Stimulated activated CD4-positive, alpha-beta T cell treated with anti-CD3 and anti-CD28 coated beads, TNF-alpha, amount 100 ng/mL, for 1 hour (primary cell): ENCODE data around the gene TRAPPC1.

Experiments used
- DNase-seq, 3 donors: peaks; one replicate each; pipeline ENCODE4 v3.0.0-alpha.2; 2020; ENCODE audit warnings: low read depth in 3 of 3, low spot score in 1 of 3

TRAPPC1 gene

GRCh38 chr17:7903154-7904103 lies 28.3 kb downstream of the TRAPPC1 start:
- no peak for DNase-seq

GRCh38 chr17:7897773-7898172 lies 34.0 kb downstream of the TRAPPC1 start:
- no peak for DNase-seq

- no peak for DNase-seq
Measured at GRCh38 chr17:7897090-7897489, 34.7 kb downstream of the TRAPPC1 start.

- DNase-seq: no peak
Measured at GRCh38 chr17:7894866-7895265, 36.9 kb downstream of the TRAPPC1 start.

- DNase-seq: no peak
Measured at GRCh38 chr17:7894226-7894625, 37.5 kb downstream of the TRAPPC1 start.

GRCh38 chr17:7893187-7893880 lies 38.4 kb downstream of the TRAPPC1 start:
- no peak for DNase-seq

GRCh38 chr17:7889166-7889955 lies 42.4 kb downstream of the TRAPPC1 start:
- no peak for DNase-seq

GRCh38 chr17:7888184-7888920 lies 43.4 kb downstream of the TRAPPC1 start, which contains the start of gene CHD3:
TSS of gene CHD3 (plus strand) at chr17:7888789. CDS start at chr17:7889001, 212 bp downstream.
- DNase-seq: peak in 1 of 3 donors; percentile 50

- DNase-seq: peak; percentile 72 to 80 (median 79)
Measured at GRCh38 chr17:7887482-7888183, 44.1 kb downstream of the TRAPPC1 start.

GRCh38 chr17:7887038-7887481 lies 44.7 kb downstream of the TRAPPC1 start:
- DNase-seq: no peak

GRCh38 chr17:7886227-7887037 lies 45.3 kb downstream of the TRAPPC1 start:
- DNase-seq: peak in 2 of 3 donors; percentile 30 to 34

GRCh38 chr17:7885367-7886226 lies 46.1 kb downstream of the TRAPPC1 start:
- DNase-seq: peak in 1 of 3 donors; percentile 32

GRCh38 chr17:7884581-7885366 lies 47.0 kb downstream of the TRAPPC1 start:
- DNase-seq: peak in 1 of 3 donors; percentile 32

- DNase-seq: no peak
Measured at GRCh38 chr17:7883781-7884386, 47.9 kb downstream of the TRAPPC1 start.

- DNase-seq: no peak
Measured at GRCh38 chr17:7882629-7883028, 49.1 kb downstream of the TRAPPC1 start.

- no peak for DNase-seq
Measured at GRCh38 chr17:7882068-7882467, 49.7 kb downstream of the TRAPPC1 start.
